Measurements from ENCODE around the gene MROH2A. TPM values are rescaled to one million over a fixed set of nuclear protein-coding genes. Genes with fewer than 3 reads are reported as not detected.

MROH2A gene
- total RNA-seq, 4 donors from 2014 or later, result not detected

- 69% methylated on average over 3 of the region's 3 CpGs for WGBS
- intact Hi-C loops (cut with DNase I), result no loop called here
- Histone ChIP-seq H3K27me3 (peaks cover 0 to 3% (median 0%) of the 10 kb centered on the region in 4 donors), H3K9me3 (no peaks in the 10 kb centered on the region), H3K4me1 (no peaks in the 10 kb centered on the region), H3K36me3 (no peaks in the 10 kb centered on the region), H3K27ac (replicated peaks in 1 of 4) (no peak overlapping the region), H3K4me3 (no peak overlapping the region)
- no peak for DNase-seq (ENCODE audit: extremely low spot score)
- TF ChIP-seq CTCF (IDR thresholded peaks at IDR 0.05), result no peak
- no peak for TF ChIP-seq POLR2AphosphoS5 (IDR thresholded peaks at IDR 0.05)
- TF ChIP-seq EP300 (IDR thresholded peaks at IDR 0.05), result no peak
- no peak for TF ChIP-seq POLR2A (IDR thresholded peaks at IDR 0.05; ENCODE audit: low read depth)
Measured at GRCh38 chr2:233813236-233814055, 35.3 kb downstream of the MROH2A start.

- Histone ChIP-seq H3K9me3 (no peaks in the 10 kb centered on the region), H3K27me3 (peaks cover 0 to 5% (median 0%) of the 10 kb centered on the region in 4 donors), H3K27ac (replicated peaks in 1 of 4) (no peak overlapping the region), H3K4me3 (no peak overlapping the region), H3K4me1 (no peaks in the 10 kb centered on the region), H3K36me3 (no peaks in the 10 kb centered on the region)
- no peak for DNase-seq (ENCODE audit: extremely low spot score)
- TF ChIP-seq CTCF (IDR thresholded peaks at IDR 0.05) (no peak), POLR2AphosphoS5 (IDR thresholded peaks at IDR 0.05) (no peak)
- WGBS, result 30% methylated on average over 2 of the region's 2 CpGs
- intact Hi-C loops (cut with DNase I), result no loop called here
Measured at GRCh38 chr2:233814056-233814835, 36.1 kb downstream of the MROH2A start.

- H3K36me3 ChIP-seq, result no peaks in the 10 kb centered on the region
- TF ChIP-seq EP300 (IDR thresholded peaks at IDR 0.05), result no peak
- TF ChIP-seq POLR2AphosphoS5 (IDR thresholded peaks at IDR 0.05), result no peak
- TF ChIP-seq CTCF (IDR thresholded peaks at IDR 0.05), result no peak
- TF ChIP-seq POLR2A (IDR thresholded peaks at IDR 0.05; ENCODE audit: low read depth), result no peak
- intact Hi-C loops (cut with DNase I), result no loop called here
- no peak overlapping the region for H3K27ac ChIP-seq (replicated peaks in 1 of 4)
- H3K4me1 ChIP-seq, result no peaks in the 10 kb centered on the region
- H3K27me3 ChIP-seq, result peaks cover 0 to 5% (median 0%) of the 10 kb centered on the region in 4 donors
- no peak for DNase-seq (ENCODE audit: extremely low spot score)
- H3K9me3 ChIP-seq, result no peaks in the 10 kb centered on the region
- no peak overlapping the region for H3K4me3 ChIP-seq
- 72% methylated on average over 6 of the region's 6 CpGs for WGBS
Measured at GRCh38 chr2:233815861-233816260, 37.7 kb downstream of the MROH2A start.

GRCh38 chr2:233816334-233816733 lies 38.2 kb downstream of the MROH2A start:
- Histone ChIP-seq H3K27ac (replicated peaks in 1 of 4) (no peak overlapping the region), H3K27me3 (peaks cover 0 to 5% (median 0%) of the 10 kb centered on the region in 4 donors), H3K4me1 (no peaks in the 10 kb centered on the region), H3K9me3 (no peaks in the 10 kb centered on the region), H3K36me3 (no peaks in the 10 kb centered on the region), H3K4me3 (no peak overlapping the region)
- intact Hi-C loops (cut with DNase I), result no loop called here
- 29% methylated on average over 2 of the region's 2 CpGs for WGBS
- TF ChIP-seq EP300 (IDR thresholded peaks at IDR 0.05) (no peak), POLR2AphosphoS5 (IDR thresholded peaks at IDR 0.05) (no peak), POLR2A (IDR thresholded peaks at IDR 0.05; ENCODE audit: low read depth) (no peak), CTCF (IDR thresholded peaks at IDR 0.05) (no peak)
- no peak for DNase-seq (ENCODE audit: extremely low spot score)
